ENCODE data around the gene PHRF1.
"Not testable (repeated sequence)": the region's sequence is repeated elsewhere in the genome, so short reads cannot be mapped to it uniquely, and the experiment has no call there.

PHRF1 gene

GRCh38 chr11:653136-653535 is 76.9 kb downstream of the PHRF1 start:
- H3K27me3 Mint-ChIP-seq; H3K27ac Mint-ChIP-seq (ENCODE audit: low read depth); ATAC-seq (replicated peaks; ENCODE audit: extremely low read depth, poor library complexity, severe bottlenecking); H3K9me3 Mint-ChIP-seq; H3K4me1 Mint-ChIP-seq; H3K4me3 Mint-ChIP-seq; DNase-seq (ENCODE audit: low spot score in 2 of 2): not testable (repeated sequence)
- peaks cover 22% of the 10 kb centered on the region for H3K36me3 Mint-ChIP-seq (ENCODE audit: insufficient read depth)

GRCh38 chr11:653837-654236 is 77.6 kb downstream of the PHRF1 start:
- Mint-ChIP-seq H3K36me3 (ENCODE audit: insufficient read depth) (peaks cover 22% of the 10 kb centered on the region), H3K9me3 (no peaks in the 10 kb centered on the region), H3K27me3 (no peaks in the 10 kb centered on the region), H3K4me1 (no peaks in the 10 kb centered on the region), H3K4me3 (no peak overlapping the region), H3K27ac (ENCODE audit: low read depth) (no peak overlapping the region)
- no peak for ATAC-seq (replicated peaks; ENCODE audit: extremely low read depth, poor library complexity, severe bottlenecking)
- DNase-seq (ENCODE audit: low spot score in 2 of 2), result no peak

DNA sequence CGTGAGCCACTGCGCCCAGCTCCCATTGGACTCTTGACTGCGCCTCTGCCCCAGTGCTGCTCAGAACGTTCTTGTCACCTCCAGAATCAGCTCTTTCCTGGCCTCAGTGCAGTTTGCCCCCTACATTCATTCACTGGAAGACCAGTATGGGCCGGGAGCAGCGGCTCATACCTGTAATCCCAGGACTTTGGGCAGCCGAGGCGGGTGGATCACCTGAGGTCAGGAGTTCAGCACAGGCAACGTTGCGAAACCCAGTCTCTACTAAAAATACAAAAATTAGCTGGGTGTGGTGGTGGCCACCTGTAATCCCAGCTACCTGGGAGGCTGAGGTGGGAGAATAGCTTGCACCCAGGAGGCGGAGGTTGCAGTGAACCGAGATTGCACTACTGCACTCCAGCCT is 78.2 kb downstream of the PHRF1 start:
- DNase-seq (ENCODE audit: low spot score in 2 of 2); ATAC-seq (replicated peaks; ENCODE audit: extremely low read depth, poor library complexity, severe bottlenecking); H3K4me1 Mint-ChIP-seq; H3K9me3 Mint-ChIP-seq; H3K27ac Mint-ChIP-seq (ENCODE audit: low read depth); H3K4me3 Mint-ChIP-seq; H3K27me3 Mint-ChIP-seq: not testable (repeated sequence)
- peaks cover 23% of the 10 kb centered on the region for H3K36me3 Mint-ChIP-seq (ENCODE audit: insufficient read depth)

GRCh38 chr11:655036-655726 is 78.9 kb downstream of the PHRF1 start:
- ATAC-seq (replicated peaks; ENCODE audit: extremely low read depth, poor library complexity, severe bottlenecking), result no peak
- Mint-ChIP-seq H3K9me3 (no peaks in the 10 kb centered on the region), H3K36me3 (ENCODE audit: insufficient read depth) (peaks cover 20% of the 10 kb centered on the region), H3K27ac (ENCODE audit: low read depth) (no peak overlapping the region), H3K4me1 (no peaks in the 10 kb centered on the region), H3K4me3 (no peak overlapping the region), H3K27me3 (no peaks in the 10 kb centered on the region)
- DNase-seq (ENCODE audit: low spot score in 2 of 2), result no peak

- DNase-seq (ENCODE audit: low spot score in 2 of 2), result no peak
- Mint-ChIP-seq H3K27ac (ENCODE audit: low read depth) (no peak overlapping the region), H3K27me3 (no peaks in the 10 kb centered on the region), H3K4me3 (no peak overlapping the region), H3K9me3 (no peaks in the 10 kb centered on the region), H3K4me1 (no peaks in the 10 kb centered on the region), H3K36me3 (ENCODE audit: insufficient read depth) (peaks cover 19% of the 10 kb centered on the region)
- no peak for ATAC-seq (replicated peaks; ENCODE audit: extremely low read depth, poor library complexity, severe bottlenecking)
Observed at GRCh38 chr11:656426-656825, 80.2 kb downstream of the PHRF1 start.

GRCh38 chr11:656866-657265 is 80.6 kb downstream of the PHRF1 start:
- no peaks in the 10 kb centered on the region for H3K9me3 Mint-ChIP-seq
- H3K27me3 Mint-ChIP-seq, result no peaks in the 10 kb centered on the region
- H3K4me3 Mint-ChIP-seq, result no peak overlapping the region
- no peaks in the 10 kb centered on the region for H3K4me1 Mint-ChIP-seq
- H3K27ac Mint-ChIP-seq (ENCODE audit: low read depth), result no peak overlapping the region
- DNase-seq (ENCODE audit: low spot score in 2 of 2) (no peak), ATAC-seq (replicated peaks; ENCODE audit: extremely low read depth, poor library complexity, severe bottlenecking) (no peak)
- H3K36me3 Mint-ChIP-seq (ENCODE audit: insufficient read depth), result peaks cover 15% of the 10 kb centered on the region

DNA sequence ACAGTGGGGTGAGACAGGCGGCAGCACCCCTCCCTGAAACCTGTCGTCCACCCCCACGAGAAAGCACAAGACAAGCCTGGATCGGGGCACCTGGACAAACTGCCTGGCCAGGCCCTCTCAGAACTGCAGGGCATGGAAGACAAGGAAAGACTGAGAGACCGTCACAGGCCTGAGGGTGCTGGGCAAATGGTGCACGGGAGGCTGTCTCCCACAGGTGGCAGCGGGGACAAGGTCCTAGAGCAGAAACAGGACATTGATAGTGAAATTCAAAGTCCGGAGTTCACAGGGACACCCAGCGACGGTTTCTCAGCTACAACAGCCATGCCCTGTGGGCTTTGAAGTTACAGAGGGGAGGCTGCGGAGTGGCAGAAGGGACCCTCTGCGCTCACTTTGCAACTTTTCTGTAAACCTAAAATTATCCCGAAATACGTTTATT is 81.4 kb downstream of the PHRF1 start:
- no peak overlapping the region for H3K4me3 Mint-ChIP-seq
- H3K36me3 Mint-ChIP-seq (ENCODE audit: insufficient read depth), result peaks cover 11% of the 10 kb centered on the region
- no peaks in the 10 kb centered on the region for H3K9me3 Mint-ChIP-seq
- H3K27ac Mint-ChIP-seq (ENCODE audit: low read depth), result no peak overlapping the region
- no peaks in the 10 kb centered on the region for H3K27me3 Mint-ChIP-seq
- DNase-seq (ENCODE audit: low spot score in 2 of 2), result no peak
- peaks cover 2% of the 10 kb centered on the region for H3K4me1 Mint-ChIP-seq
- ATAC-seq (replicated peaks; ENCODE audit: extremely low read depth, poor library complexity, severe bottlenecking), result no peak

DNA sequence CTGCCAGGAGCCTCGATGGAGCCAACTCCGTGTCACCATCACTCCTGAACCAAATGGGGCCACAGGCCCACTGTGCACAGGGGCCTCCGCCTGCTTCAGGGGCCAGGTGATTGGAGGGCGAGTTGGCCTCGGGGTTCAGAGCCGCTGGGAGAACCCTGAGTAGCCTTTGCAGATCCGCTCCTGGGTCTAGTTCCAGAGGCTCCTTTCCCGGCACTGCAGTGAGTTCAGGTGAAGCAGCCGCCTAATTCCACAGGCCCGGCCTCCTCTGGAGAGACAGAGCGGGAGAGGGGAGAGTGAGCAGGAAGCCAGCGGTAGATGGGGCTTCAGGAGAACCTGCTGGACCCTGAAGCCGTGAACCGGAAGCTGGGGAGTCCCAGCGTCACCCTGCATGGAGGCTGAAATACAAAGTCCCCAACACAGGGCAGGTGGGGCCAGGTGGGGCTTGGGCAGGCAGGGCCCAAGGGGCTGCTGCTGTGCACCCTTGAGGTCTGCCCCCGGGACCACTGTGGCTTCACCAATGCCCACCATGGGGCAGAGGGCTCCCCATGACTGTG is 83.3 kb downstream of the PHRF1 start:
- H3K27ac Mint-ChIP-seq (ENCODE audit: low read depth), result no peak overlapping the region
- no peak for ATAC-seq (replicated peaks; ENCODE audit: extremely low read depth, poor library complexity, severe bottlenecking)
- H3K4me1 Mint-ChIP-seq, result peaks cover 5% of the 10 kb centered on the region
- no peaks in the 10 kb centered on the region for H3K9me3 Mint-ChIP-seq
- no peak for DNase-seq (ENCODE audit: low spot score in 2 of 2)
- peaks cover 8% of the 10 kb centered on the region for H3K36me3 Mint-ChIP-seq (ENCODE audit: insufficient read depth)
- no peaks in the 10 kb centered on the region for H3K27me3 Mint-ChIP-seq
- no peak overlapping the region for H3K4me3 Mint-ChIP-seq

- ATAC-seq (replicated peaks; ENCODE audit: extremely low read depth, poor library complexity, severe bottlenecking) (no peak), DNase-seq (ENCODE audit: low spot score in 2 of 2) (no peak)
- H3K4me3 Mint-ChIP-seq, result no peak overlapping the region
- no peak overlapping the region for H3K27ac Mint-ChIP-seq (ENCODE audit: low read depth)
- H3K36me3 Mint-ChIP-seq (ENCODE audit: insufficient read depth), result peaks cover 8% of the 10 kb centered on the region
- H3K27me3 Mint-ChIP-seq, result no peaks in the 10 kb centered on the region
- H3K9me3 Mint-ChIP-seq, result no peaks in the 10 kb centered on the region
- H3K4me1 Mint-ChIP-seq, result peaks cover 5% of the 10 kb centered on the region
Observed at GRCh38 chr11:660281-660680, 84.0 kb downstream of the PHRF1 start.

GRCh38 chr11:660681-661444 is 84.6 kb downstream of the PHRF1 start:
- H3K27ac Mint-ChIP-seq (ENCODE audit: low read depth), result no peak overlapping the region
- no peak overlapping the region for H3K4me3 Mint-ChIP-seq
- H3K27me3 Mint-ChIP-seq, result no peaks in the 10 kb centered on the region
- no peak for DNase-seq (ENCODE audit: low spot score in 2 of 2)
- peaks cover 8% of the 10 kb centered on the region for H3K36me3 Mint-ChIP-seq (ENCODE audit: insufficient read depth)
- no peaks in the 10 kb centered on the region for H3K9me3 Mint-ChIP-seq
- no peak for ATAC-seq (replicated peaks; ENCODE audit: extremely low read depth, poor library complexity, severe bottlenecking)
- H3K4me1 Mint-ChIP-seq, result peaks cover 5% of the 10 kb centered on the region

Measured in central memory CD8-positive, alpha-beta T cell (primary cell).